Kidney tubule cell (primary cell): ENCODE results near the gene AMN1.
"Not testable (repeated sequence)": the region's sequence is repeated elsewhere in the genome, so short reads cannot be mapped to it uniquely, and the experiment has no call there.

ENCODE experiments used
- DNase-seq: peaks from one replicate; pipeline ENCODE4 v3.0.0-alpha.2; 2018; ENCODE audit warnings: low spot score

Gene AMN1

DNA sequence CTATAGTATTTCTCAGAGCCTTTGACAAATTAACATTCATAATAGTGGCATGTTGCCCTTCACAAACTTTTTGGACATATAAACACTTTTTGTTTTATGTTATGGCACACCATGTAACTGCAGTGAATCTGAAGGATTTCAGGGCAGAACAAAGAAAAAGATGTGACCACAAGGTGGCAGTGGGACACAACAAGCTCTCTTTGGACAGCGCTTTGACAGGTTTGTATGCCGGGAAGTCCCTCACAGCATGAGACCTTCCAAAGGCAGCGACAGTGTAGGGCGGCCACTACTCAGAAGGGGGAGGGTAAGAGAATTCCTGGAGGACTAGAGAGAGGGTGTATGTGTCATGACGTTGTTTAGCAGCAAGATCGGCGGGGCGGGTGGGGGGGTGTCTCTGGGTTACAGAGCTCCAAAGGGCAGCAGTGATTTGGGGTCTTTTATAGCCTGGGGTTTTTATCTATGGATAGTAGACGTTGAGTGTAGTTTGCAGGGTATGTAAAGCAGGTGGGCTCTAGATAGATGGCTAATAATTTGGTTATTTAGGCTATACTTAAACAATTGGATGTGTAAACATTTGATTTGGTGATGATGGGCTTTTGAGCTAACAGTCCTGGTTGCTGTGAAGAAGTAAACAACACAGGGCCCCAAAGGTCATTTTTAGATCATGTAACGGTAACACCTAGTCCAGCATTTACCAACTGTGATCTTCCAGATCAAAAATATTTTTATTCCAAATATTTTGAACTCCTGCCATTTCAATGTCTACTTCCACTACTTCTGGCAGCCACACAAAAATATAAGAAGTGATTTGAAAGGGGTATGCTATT lies 46.5 kb downstream of the AMN1 start:
- DNase-seq = peak; percentile 78

DNA sequence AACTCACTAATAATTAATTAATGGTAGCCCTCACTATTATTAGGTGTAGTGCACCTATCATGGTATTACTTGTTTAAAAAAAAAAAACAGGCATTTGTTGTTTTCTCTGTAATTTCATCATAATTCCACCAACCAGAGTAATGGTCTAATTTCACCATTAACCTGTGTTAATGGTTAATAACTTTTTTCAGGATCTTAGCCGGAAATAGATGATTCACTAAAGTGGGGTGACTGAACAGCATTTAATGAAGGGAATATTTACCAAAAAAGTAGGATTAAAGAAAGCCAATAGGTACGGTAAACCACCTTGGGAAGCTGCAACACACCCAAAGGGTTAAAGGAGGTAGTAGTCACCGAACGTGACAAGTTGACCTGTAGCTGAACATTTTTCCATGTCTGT lies 56.3 kb downstream of the AMN1 start:
- DNase-seq = peak; percentile 54

DNA sequence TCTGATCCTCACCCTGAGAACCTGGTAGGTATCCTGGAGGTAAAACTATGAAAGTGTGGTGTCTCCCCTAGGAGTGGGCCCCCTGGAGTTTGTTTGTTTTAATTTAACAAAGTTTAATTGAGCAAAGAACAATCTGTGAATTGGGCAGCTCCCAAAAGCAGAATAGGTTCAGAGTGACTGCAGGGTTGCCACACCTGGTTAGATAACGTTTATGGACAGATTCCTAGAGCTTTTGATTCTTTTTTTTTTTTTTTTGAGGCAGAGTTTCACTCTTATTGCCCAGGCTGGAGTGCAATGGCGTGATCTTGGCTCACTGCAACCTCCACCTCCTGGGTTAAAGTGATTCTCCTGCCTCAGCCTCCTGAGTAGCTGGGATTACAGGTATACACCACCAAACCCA lies 59.2 kb downstream of the AMN1 start:
- not testable (repeated sequence) for DNase-seq

DNA sequence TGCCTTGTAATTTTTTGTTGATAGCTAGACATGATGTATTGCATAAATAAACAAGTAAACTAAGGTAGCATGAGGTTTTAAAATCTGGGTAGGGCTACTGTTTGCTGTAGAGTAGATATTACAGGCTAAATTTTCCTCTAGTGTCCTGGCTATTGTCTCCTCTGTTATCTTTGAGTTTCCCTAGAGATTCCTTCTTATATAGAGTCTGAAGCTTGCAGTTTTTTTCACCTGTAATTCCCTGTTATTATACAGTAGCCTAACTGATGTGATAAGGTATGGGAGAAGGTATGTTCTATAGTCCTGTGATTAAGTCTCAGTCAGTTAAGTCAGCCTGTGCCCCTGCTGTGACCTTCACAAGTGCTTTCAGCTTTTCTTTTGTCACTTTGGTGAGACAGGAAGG lies 59.8 kb downstream of the AMN1 start:
- no peak for DNase-seq

DNA sequence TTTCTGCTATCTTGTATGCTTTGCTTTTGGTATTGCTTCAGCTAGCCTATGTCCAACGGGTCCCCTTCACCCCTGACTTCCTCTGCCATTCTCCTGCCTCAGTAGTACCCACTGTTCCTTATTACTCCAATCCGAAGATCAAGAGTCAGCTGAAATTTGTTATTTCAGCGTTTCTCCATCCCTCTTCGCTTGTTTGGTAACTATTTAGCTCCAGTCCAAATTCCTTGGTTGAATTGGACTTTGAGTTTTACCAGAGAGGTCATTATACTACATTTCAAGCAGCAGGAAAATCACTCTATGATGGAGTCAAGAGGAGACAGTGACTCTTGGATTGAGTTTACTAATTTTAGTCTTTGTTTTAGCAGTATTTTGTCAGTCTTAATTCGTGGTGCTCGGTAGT lies 64.8 kb downstream of the AMN1 start:
- no peak for DNase-seq

GRCh38 chr12:31663576-31663975 lies 65.2 kb downstream of the AMN1 start:
- DNase-seq = no peak

DNA sequence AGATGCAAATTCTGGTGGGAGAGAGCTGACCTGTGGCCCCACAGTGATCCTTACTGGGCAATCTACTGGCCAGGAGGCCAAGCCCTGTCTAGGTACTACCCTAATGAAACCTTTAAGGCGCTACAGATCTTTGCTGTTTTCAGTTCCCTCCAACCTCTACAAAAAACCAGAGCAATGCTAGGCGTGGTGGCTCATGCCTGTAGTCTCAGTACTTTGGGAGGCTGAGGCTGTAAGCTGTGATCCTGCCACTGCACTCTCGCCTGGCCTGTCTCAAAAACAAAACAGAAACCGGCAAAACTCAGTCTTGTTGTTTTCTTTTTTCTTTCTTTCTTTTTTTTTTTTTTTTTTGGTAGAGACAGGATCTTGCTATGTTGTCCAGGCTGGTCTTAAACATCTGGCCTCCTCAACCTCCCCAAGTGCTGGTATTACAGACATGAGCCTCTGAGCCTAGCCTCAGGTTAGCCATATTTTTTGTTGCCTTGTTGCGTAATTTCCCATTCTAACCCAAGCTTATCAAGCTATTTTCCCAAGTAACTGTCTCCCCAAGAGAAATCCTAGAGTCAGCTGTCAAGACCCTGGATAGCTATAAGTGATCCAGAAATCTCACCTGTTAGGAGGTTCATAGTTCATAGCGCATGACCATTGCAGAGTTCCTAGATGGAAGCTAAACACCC lies 66.5 kb downstream of the AMN1 start:
- no peak for DNase-seq

DNA sequence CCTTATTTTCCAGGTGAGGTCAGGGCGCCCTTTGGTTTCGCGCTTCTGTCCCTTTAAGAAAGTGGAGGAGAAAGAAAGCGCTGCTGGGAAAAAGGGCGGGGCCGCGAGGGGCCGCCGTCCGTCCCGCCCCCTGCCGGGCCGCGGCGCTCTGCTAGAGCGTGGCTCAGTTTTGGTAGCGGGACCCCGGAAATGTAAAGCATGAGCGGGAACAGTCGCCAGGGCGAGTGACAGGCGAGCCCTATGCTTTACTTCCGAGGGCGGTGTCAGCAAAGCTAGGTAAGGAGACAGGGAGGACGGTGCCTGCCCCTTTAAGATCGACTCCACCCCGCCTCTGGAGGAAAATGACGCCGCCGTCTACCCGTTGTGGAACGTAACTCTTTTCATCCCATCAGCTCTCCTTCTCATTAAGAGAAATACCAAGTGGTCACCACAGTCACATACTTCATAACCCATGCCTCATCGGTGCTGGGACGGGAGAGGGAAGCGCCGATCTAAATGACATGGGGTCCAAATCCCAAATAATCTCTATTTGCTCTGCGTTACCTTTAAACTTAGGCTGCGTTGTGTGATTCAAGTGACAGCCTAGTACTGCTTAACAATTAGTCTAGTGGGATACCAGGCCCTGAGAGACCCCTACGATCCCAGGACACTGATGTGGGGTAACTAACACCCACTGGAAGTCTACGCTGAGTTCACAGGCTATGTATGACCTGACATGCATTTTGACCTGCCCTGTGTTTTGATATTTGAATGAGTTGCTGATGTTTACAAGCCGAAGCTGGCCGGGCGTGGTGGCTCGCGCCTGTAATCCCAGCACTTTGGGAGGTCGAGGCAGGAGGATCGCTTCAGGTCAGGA lies 69.5 kb downstream of the AMN1 start, which contains the start of gene ETFBKMT:
TSS of gene ETFBKMT (plus strand) at position 602 of the 856 bp plus-strand sequence. CDS start 2,266 bp downstream, outside the sequence.
- DNase-seq = peak; percentile 97

GRCh38 chr12:31658471-31659086 lies 70.2 kb downstream of the AMN1 start:
- DNase-seq = no peak

GRCh38 chr12:31655792-31656191 lies 73.0 kb downstream of the AMN1 start:
- no peak for DNase-seq

DNA sequence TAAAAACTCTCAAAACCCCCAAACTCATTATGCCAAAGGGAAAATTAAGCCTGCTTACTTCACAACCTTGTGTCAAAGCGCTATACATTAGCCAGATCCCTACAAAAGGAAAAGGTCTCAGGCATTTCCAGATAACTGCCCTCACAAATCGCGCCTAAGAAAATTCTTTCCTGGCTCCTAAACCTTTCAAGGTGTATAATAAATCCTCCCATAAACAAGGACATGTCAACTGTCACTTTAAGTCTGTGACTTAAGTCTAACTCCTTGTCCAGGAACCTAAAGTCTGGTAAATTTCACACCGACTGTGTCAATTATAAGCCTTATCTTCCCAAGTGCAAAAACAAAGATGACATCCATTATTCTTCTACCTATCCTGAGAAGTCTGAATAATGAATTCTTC lies 73.6 kb downstream of the AMN1 start:
- no peak for DNase-seq

DNA sequence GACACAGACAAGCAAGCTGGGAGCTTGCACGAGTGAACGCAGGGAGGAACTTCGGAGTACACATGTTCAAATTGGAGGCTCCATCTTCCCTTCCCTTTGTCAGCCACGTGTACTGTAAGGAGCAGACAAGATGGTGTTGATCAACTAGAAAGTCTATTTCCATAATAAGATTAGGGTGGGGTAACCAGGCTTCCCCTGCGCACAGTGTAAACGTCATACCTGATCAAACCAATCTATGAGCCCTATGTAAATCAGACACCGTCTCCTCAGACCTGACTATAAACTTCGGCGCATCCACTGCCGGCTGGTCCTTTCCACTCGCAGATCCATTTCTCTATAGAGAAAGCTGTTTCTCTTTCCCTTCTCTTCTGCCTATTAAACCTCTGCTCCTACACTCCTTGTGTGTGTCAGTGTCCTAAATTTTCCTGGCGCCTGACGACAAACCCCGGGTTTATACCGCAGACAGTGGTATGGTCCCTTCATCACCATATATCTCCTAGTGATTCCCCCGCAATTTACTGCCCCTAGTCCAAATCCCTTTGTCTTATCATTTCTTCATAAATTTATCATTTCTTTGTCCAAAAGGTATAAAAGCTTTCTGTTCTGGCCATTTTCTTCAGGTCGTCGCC lies 76.8 kb downstream of the AMN1 start:
- no peak for DNase-seq

DNA sequence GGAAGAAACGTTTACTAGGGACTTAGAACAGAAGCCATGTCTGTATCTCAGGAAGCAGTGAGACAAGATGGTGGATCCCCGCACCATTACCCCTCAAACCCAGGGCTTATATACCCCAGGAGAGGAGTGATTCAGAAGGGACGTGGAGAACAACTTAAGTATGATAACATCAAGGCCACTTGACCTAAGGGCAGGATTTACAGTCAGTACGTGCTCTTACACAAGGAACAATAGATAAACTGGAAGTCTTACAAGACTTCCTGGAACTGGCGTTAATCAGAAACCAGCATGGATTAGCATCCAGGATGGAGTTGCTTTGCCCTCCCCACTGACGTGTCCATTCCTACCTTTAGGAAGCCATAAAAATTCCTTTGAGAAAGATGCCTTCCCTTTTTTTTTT lies 77.9 kb downstream of the AMN1 start:
- DNase-seq = peak; percentile 92

DNA sequence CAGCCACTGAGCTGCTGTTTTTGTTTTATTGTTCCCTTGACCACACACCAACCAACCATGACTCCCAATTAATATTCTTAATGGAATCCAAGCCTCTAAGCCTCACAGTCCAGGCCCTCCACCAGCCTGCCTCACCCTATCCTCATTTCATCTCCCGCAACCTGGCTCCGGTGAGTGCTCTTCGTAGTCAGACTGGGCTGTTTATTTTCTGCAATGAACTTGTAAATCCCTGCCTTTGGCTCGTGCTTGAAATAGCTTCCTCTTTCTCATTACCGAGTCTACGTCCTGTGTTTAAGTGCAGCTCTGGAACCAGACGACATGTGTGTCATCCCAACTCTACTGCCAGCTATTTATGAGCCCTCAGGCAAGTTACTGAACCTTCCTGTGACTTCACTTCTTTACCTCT lies 81.7 kb downstream of the AMN1 start:
- DNase-seq = peak; percentile 70

GRCh38 chr12:31645924-31646323 lies 82.9 kb downstream of the AMN1 start:
- peak; percentile 52 for DNase-seq

- DNase-seq = peak; percentile 20
Observed at GRCh38 chr12:31644536-31644935, 84.3 kb downstream of the AMN1 start.

GRCh38 chr12:31641509-31642090 lies 87.2 kb downstream of the AMN1 start:
- no peak for DNase-seq

GRCh38 chr12:31634620-31635019 lies 94.2 kb downstream of the AMN1 start:
- DNase-seq = no peak

DNA sequence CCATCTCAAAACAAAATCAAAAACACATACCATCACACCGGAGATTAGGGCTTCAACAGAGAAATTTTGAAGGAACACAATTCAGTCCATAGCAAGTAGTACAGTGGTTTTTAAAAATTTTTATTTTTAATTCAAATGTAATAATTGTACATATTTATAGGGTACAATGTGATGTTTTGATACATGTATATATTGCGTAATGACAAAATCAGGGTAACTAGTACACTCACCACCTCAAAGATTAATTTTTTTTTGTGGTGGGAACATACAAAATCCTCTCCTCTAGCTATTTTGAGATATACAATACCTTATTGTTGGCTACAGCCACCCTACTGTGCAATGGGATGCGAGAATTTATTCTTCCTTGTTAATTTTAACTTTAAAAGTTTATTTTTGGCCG lies 95.4 kb downstream of the AMN1 start:
- no peak for DNase-seq

GRCh38 chr12:31631809-31632208 lies 97.0 kb downstream of the AMN1 start:
- no peak for DNase-seq

DNA sequence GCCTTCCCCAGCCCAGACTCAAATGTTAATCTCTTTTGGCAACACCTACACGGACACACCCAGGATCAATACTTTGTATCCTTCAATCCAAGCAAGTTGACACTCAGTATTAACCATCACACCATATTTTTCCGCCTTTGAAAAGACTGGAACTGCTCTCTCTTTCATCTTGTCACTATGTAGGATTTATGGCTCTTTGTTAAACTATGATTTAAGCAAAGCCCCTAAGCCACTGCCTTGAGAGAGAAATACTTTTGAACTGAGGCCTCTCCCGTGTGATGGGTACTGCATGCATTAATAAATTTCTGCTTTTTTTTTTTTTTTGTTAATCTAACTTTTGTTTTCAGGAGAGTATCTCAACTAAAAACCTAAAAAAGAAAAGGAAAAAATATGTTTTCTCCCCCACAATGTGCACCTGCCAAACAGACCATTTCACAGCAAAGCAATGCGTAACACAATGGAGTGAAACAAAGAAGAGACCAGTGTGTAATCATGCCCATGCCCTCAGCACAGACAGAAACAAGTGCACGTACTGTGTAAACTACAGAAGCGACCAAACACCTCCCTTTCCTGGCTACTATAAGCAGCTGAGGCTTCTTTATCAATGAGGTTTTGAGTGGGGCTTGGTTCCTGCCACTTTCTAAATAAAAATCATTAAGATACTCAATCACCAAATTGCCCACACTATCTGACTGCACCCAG lies 97.6 kb downstream of the AMN1 start:
- DNase-seq = no peak
